Natural killer cell (primary cell): ENCODE data around the gene TRANK1. TPM values are rescaled to one million over a fixed set of nuclear protein-coding genes. Genes with fewer than 3 reads are reported as not detected.

Experiments used
- ATAC-seq, 3 donors: fragments of 150-1000 bp in 2 of 3; fragments of 200-7000 bp in 1 of 3; cut with Tn5 transposase; 1 replicate in 1 of 3; 2 replicates in 2 of 3; pipeline ENCODE4 v1.10.0; 2021; ENCODE audit warnings: mild to moderate bottlenecking in 2 of 3, moderate library complexity in 2 of 3
- DNase-seq, 2 donors: peaks; one replicate each; pipeline versions ENCODE4 v3.0.0 to v3.0.0-alpha.2; 2013 to 2021; ENCODE audit warnings: mixed read lengths in 1 of 2
- H3K27ac ChIP-seq: one replicate; pipeline ENCODE4 v1.5.1; 2013; ENCODE audit warnings: mild to moderate bottlenecking, low read length
- H3K27me3 ChIP-seq: one replicate; pipeline ENCODE4 v1.6.1; 2013; ENCODE audit warnings: low read length; ENCODE audit not compliant: control insufficient read depth, insufficient read depth
- H3K36me3 ChIP-seq: one replicate; pipeline ENCODE4 v1.6.1; 2013; ENCODE audit warnings: low read length; ENCODE audit not compliant: control insufficient read depth, insufficient read depth
- H3K4me1 ChIP-seq: one replicate; pipeline ENCODE4 v1.6.1; 2013; ENCODE audit warnings: low read length; ENCODE audit not compliant: control insufficient read depth, insufficient read depth
- H3K4me3 ChIP-seq: one replicate; pipeline ENCODE4 v1.5.1; 2013; ENCODE audit warnings: low read length
- H3K9me3 ChIP-seq: one replicate; pipeline ENCODE4 v1.6.1; 2013; ENCODE audit warnings: low read length; ENCODE audit not compliant: control insufficient read depth, insufficient read depth
- H3K27ac Mint-ChIP-seq, 2 donors: one replicate each; pipeline ENCODE4 v1.8.0; 2022; ENCODE audit warnings: mild to moderate bottlenecking in 2 of 2, mixed read lengths in 2 of 2, moderate library complexity in 1 of 2
- H3K27me3 Mint-ChIP-seq, 2 donors: one replicate each; pipeline ENCODE4 v1.8.0; 2022; ENCODE audit warnings: low read depth in 2 of 2, mixed read lengths in 2 of 2
- H3K36me3 Mint-ChIP-seq: one replicate; pipeline ENCODE4 v1.8.0; 2022; ENCODE audit warnings: mixed read lengths
- H3K4me1 Mint-ChIP-seq, 2 donors: one replicate each; pipeline ENCODE4 v1.8.0; 2022; ENCODE audit warnings: mixed read lengths in 2 of 2
- H3K4me3 Mint-ChIP-seq: one replicate; pipeline ENCODE4 v1.8.0; 2022; ENCODE audit warnings: mild to moderate bottlenecking, moderate library complexity, mixed read lengths
- H3K9me3 Mint-ChIP-seq, 2 donors: one replicate each; pipeline ENCODE4 v1.8.0; 2022; ENCODE audit warnings: mixed read lengths in 2 of 2
- WGBS: methylation state at CpG from one replicate; pipeline ENCODE4 v1.1.7; 2013; ENCODE audit warnings: missing lambda C conversion rate; ENCODE audit not compliant: insufficient coverage; 5-methylcytosine and 5-hydroxymethylcytosine counted together
- intact Hi-C: fragments of 100-400 bp; cut with micrococcal nuclease; formaldehyde crosslinking; loops from one replicate; pipeline ENCODE4 v1.14.2; 2022
- total RNA-seq, 4 donors: library from RNA; stranded (reverse); fragments of 120-200 nt in 1 of 4; gene quantifications; one replicate each; pipeline versions ENCODE4 v1.2.3 to v1.2.4, GENCODE V29; 2013 to 2022
- TF ChIP-seq, protein P1 (sequence below): fragments of 200-600 bp; IDR thresholded peaks from one replicate; pipeline ENCODE4 v1.8.0; 2022; ENCODE audit warnings: antibody characterized with exemption

The TRANK1 gene
- total RNA-seq, 3 donors from 2014 or later (not counting 1 experiment from before 2014, with no cell fraction given) = 105 to 158 (median 139) TPM

DNA sequence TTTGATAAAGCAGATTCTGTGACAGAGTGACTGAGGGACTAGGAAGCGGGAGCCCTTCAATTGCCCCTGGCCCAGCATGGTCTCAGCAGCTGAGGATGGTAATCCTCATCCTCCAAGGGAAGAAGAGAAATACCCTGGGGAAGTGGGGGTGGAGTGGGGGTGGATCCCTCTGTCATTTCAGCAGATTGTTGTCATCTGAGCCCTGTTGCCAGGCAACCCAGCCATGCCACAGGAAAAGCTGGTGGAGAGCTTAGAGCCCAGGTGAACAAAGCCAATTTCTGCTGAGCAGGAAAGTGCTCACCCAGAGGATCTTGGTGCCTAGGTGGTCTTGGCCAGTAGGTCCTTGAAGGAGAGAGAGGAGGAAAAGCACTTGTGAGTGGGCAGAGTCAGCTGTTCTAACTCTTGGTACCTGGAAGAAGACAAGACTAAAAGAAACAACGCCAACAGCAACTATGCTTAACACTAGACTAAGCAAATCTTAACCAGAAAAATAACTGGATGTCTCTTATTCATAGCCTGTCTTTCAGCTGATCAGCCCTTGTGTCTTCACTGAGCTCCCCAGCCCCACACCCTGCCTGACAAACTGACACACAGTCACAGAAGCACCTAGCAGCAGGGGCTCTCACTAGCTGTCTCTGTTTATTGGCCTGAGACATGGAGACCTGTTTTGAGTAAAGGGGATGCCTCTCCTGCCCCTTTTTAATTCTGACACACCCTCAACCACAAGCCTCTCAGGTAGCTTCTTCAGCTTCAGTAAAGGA, 140.4 kb downstream of the TRANK1 start:
- intact Hi-C loops = no loop called here
- no peaks in the 10 kb centered on the region for H3K27me3 ChIP-seq
- TF ChIP-seq, protein P1, sequence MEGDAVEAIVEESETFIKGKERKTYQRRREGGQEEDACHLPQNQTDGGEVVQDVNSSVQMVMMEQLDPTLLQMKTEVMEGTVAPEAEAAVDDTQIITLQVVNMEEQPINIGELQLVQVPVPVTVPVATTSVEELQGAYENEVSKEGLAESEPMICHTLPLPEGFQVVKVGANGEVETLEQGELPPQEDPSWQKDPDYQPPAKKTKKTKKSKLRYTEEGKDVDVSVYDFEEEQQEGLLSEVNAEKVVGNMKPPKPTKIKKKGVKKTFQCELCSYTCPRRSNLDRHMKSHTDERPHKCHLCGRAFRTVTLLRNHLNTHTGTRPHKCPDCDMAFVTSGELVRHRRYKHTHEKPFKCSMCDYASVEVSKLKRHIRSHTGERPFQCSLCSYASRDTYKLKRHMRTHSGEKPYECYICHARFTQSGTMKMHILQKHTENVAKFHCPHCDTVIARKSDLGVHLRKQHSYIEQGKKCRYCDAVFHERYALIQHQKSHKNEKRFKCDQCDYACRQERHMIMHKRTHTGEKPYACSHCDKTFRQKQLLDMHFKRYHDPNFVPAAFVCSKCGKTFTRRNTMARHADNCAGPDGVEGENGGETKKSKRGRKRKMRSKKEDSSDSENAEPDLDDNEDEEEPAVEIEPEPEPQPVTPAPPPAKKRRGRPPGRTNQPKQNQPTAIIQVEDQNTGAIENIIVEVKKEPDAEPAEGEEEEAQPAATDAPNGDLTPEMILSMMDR = no peak
- H3K4me1 Mint-ChIP-seq = no peaks in the 10 kb centered on the region
- H3K36me3 ChIP-seq = no peaks in the 10 kb centered on the region
- ATAC-seq = no peak
- H3K4me1 ChIP-seq = no peaks in the 10 kb centered on the region
- WGBS = 100% methylated on average over 2 of the region's 2 CpGs
- H3K9me3 Mint-ChIP-seq = peaks cover 3 to 6% of the 10 kb centered on the region in 2 donors
- no peak overlapping the region for H3K4me3 ChIP-seq
- no peak overlapping the region for H3K27ac Mint-ChIP-seq
- peaks cover 21% of the 10 kb centered on the region for H3K36me3 Mint-ChIP-seq
- no peak overlapping the region for H3K4me3 Mint-ChIP-seq
- no peak for DNase-seq
- no peak overlapping the region for H3K27ac ChIP-seq
- H3K27me3 Mint-ChIP-seq = peaks cover 26 to 38% of the 10 kb centered on the region in 2 donors
- H3K9me3 ChIP-seq = no peaks in the 10 kb centered on the region

DNA sequence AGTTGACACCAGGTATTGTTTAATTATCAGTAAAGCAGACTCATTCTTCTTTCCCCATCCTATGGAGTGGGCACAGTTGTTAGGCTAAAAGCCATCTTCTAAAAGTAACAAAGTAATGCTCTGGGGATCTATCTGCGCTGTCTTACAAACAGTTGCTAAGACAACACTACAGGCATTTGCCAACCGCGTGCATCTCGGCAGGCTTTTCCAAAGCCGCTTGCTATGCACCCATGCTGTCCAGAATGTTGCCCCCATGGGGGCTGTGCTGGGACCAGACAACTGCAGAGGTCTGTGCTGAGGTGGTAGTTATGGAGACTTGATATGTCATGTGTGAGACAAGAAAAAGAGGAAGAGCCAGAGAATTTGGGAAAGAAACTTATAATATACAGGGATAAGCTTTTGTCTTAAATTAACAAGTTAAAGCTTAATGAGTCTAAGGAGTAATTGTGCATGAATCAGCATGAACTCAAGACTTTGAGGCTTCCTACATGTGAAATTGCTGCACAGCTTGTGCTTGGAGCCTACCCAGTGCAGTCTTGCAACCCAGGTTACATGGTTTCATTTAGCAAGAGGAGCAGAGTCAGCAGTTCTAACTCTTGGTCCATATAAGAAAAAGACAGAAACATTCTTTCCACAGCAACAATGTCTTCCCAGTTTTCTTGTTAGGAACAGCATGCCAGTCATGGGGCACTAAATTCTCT, 141.6 kb downstream of the TRANK1 start:
- Mint-ChIP-seq H3K36me3 (peaks cover 21% of the 10 kb centered on the region), H3K9me3 (peaks cover 3 to 6% of the 10 kb centered on the region in 2 donors), H3K27me3 (peaks cover 26 to 38% of the 10 kb centered on the region in 2 donors), H3K27ac (no peak overlapping the region), H3K4me3 (no peak overlapping the region), H3K4me1 (no peaks in the 10 kb centered on the region)
- Histone ChIP-seq H3K4me1 (no peaks in the 10 kb centered on the region), H3K9me3 (no peaks in the 10 kb centered on the region), H3K36me3 (no peaks in the 10 kb centered on the region), H3K27me3 (no peaks in the 10 kb centered on the region), H3K27ac (no peak overlapping the region), H3K4me3 (no peak overlapping the region)
- TF ChIP-seq, protein P1 = no peak
- intact Hi-C loops = no loop called here
- no peak for ATAC-seq
- DNase-seq = no peak
- 99% methylated on average over 5 of the region's 5 CpGs for WGBS

- no peaks in the 10 kb centered on the region for H3K27me3 ChIP-seq
- DNase-seq (no peak), ATAC-seq (no peak)
- no peaks in the 10 kb centered on the region for H3K4me1 ChIP-seq
- 86% methylated on average over 3 of the region's 3 CpGs for WGBS
- H3K27me3 Mint-ChIP-seq = peaks cover 18 to 29% of the 10 kb centered on the region in 2 donors
- intact Hi-C loops = no loop called here
- no peaks in the 10 kb centered on the region for H3K9me3 Mint-ChIP-seq
- no peaks in the 10 kb centered on the region for H3K9me3 ChIP-seq
- no peak overlapping the region for H3K27ac ChIP-seq
- no peak overlapping the region for H3K27ac Mint-ChIP-seq
- no peaks in the 10 kb centered on the region for H3K36me3 ChIP-seq
- no peaks in the 10 kb centered on the region for H3K4me1 Mint-ChIP-seq
- TF ChIP-seq, protein P1 = no peak
- no peak overlapping the region for H3K4me3 Mint-ChIP-seq
- no peak overlapping the region for H3K4me3 ChIP-seq
- peaks cover 10% of the 10 kb centered on the region for H3K36me3 Mint-ChIP-seq
These were observed 144.2 kb downstream of the TRANK1 start for GRCh38 chr3:36800533-36801116.
